HEK293T (cell line): Measurements from ENCODE around the gene GMCL1.

Source experiments
- CTCF ChIA-PET: fragments of 350-600 bp; formaldehyde crosslinking; extraction: SDS; loops from one replicate; lab custom pipeline; 2021; ENCODE audit warnings: antibody characterized with exemption, inconsistent platforms; lab: Yijun Ruan, JAX
- POLR2A ChIA-PET: fragments of 350-600 bp; formaldehyde crosslinking; extraction: SDS; loops from one replicate; lab custom pipeline; 2020; ENCODE audit warnings: antibody characterized with exemption, inconsistent platforms; lab: Yijun Ruan, JAX
- DNase-seq: peaks from one replicate; pipeline ENCODE4 v3.0.0; 2012; ENCODE audit warnings: mixed read lengths; ENCODE audit errors: extremely low spot score
- ARNT ChIP-seq: fragments of 450-650 bp; IDR thresholded peaks from 2 replicates; pipeline ENCODE4 v1.6.1; 2017; ENCODE audit warnings: mild to moderate bottlenecking
- BHLHE40 ChIP-seq: fragments of 450-650 bp; IDR thresholded peaks from 2 replicates; pipeline ENCODE4 v1.6.1; 2016; ENCODE audit warnings: mild to moderate bottlenecking, moderate library complexity, borderline replicate concordance
- CTBP1 ChIP-seq: fragments of 450-650 bp; IDR thresholded peaks from 2 replicates; pipeline ENCODE4 v1.6.1; 2016; ENCODE audit warnings: borderline replicate concordance
- ELF4 ChIP-seq: fragments of 450-650 bp; IDR thresholded peaks from 2 replicates; pipeline ENCODE4 v1.6.1; 2017; ENCODE audit warnings: antibody characterized with exemption
- FOXA1 ChIP-seq: fragments of 450-650 bp; IDR thresholded peaks from 2 replicates; pipeline ENCODE4 v1.6.1; 2016; ENCODE audit warnings: mild to moderate bottlenecking
- FOXK2 ChIP-seq: fragments of 450-650 bp; IDR thresholded peaks from 2 replicates; pipeline ENCODE4 v1.6.1; 2016; ENCODE audit warnings: mild to moderate bottlenecking
- FOXM1 ChIP-seq: fragments of 450-650 bp; IDR thresholded peaks from 2 replicates; pipeline ENCODE4 v1.6.1; 2017; ENCODE audit warnings: mild to moderate bottlenecking, borderline replicate concordance
- HDGF ChIP-seq: fragments of 450-650 bp; IDR thresholded peaks from 2 replicates; pipeline ENCODE4 v1.6.1; 2017; ENCODE audit warnings: antibody characterized with exemption, borderline replicate concordance
- L3MBTL2 ChIP-seq: fragments of 450-650 bp; conservative IDR thresholded peaks from 2 replicates; pipeline ENCODE4 v1.6.1; 2016; ENCODE audit warnings: mild to moderate bottlenecking
- LEF1 ChIP-seq: fragments of 450-650 bp; IDR thresholded peaks from 2 replicates; pipeline ENCODE4 v1.6.1; 2017; ENCODE audit warnings: mild to moderate bottlenecking, borderline replicate concordance
- NFRKB ChIP-seq: fragments of 450-650 bp; IDR thresholded peaks from 2 replicates; pipeline ENCODE4 v1.6.1; 2016; ENCODE audit warnings: mild to moderate bottlenecking, moderate library complexity
- PKNOX1 ChIP-seq: fragments of 450-650 bp; IDR thresholded peaks from 2 replicates; pipeline ENCODE4 v1.6.1; 2016
- SP1 ChIP-seq: fragments of 450-650 bp; IDR thresholded peaks from 2 replicates; pipeline ENCODE4 v1.6.1; 2017
- SUZ12 ChIP-seq: fragments of 450-650 bp; IDR thresholded peaks from 2 replicates; pipeline ENCODE4 v1.6.1; 2016; ENCODE audit warnings: mild to moderate bottlenecking
- TARDBP ChIP-seq: fragments of 450-650 bp; IDR thresholded peaks from 2 replicates; pipeline ENCODE4 v1.6.1; 2016
- ZNF384 ChIP-seq: fragments of 450-650 bp; IDR thresholded peaks from 2 replicates; pipeline ENCODE4 v1.6.1; 2016

Gene GMCL1

GRCh38 chr2:69829256-69830044, at the start of gene GMCL1:
TSS of gene GMCL1 (plus strand) at chr2:69829660. CDS start at chr2:69829893, 233 bp downstream.
- DNase-seq, result peak; percentile 95
- ChIA-PET POLR2A (interaction anchor here (0.7 to 1.2 kb wide), 6 partner anchors 39 to 464 kb away, joined by 3 to 6 read pairs (median 3); partner anchors contain the start of genes ANXA4, MXD1, NFU1 and SNRNP27), CTCF (no interaction called here)
- TF ChIP-seq SP1 (no peak), L3MBTL2 (peak; percentile 95), HDGF (no peak), BHLHE40 (no peak), LEF1 (no peak), PKNOX1 (no peak)

GRCh38 chr2:69780921-69781320, 48.5 kb upstream of the GMCL1 start:
- POLR2A ChIA-PET, result no interaction called here
- DNase-seq, result no peak
- TF ChIP-seq PKNOX1, result no peak
- TF ChIP-seq FOXM1, result no peak
- TF ChIP-seq TARDBP, result no peak
- no peak for TF ChIP-seq FOXA1
- no peak for TF ChIP-seq ELF4
- no peak for TF ChIP-seq L3MBTL2
- no peak for TF ChIP-seq HDGF
- TF ChIP-seq SP1, result no peak
- TF ChIP-seq ZNF384, result no peak
- TF ChIP-seq BHLHE40, result no peak
- TF ChIP-seq FOXK2, result no peak
- no peak for TF ChIP-seq CTBP1
- no peak for TF ChIP-seq LEF1
- no peak for TF ChIP-seq NFRKB
- TF ChIP-seq ARNT, result no peak
- TF ChIP-seq SUZ12, result no peak
- CTCF ChIA-PET, result interaction anchor here (1.5 kb wide), 1 partner anchor 56 kb away, joined by 4 read pairs; no protein-coding TSS in a partner anchor

GRCh38 chr2:69781321-69782248, 47.9 kb upstream of the GMCL1 start:
- POLR2A ChIA-PET, result interaction anchor here (1.2 kb wide), 1 partner anchor 41 kb away, joined by 3 read pairs; no protein-coding TSS in a partner anchor
- no peak for TF ChIP-seq ARNT
- TF ChIP-seq PKNOX1, result no peak
- TF ChIP-seq FOXM1, result no peak
- no peak for TF ChIP-seq ZNF384
- TF ChIP-seq CTBP1, result no peak
- TF ChIP-seq FOXA1, result no peak
- TF ChIP-seq HDGF, result no peak
- no peak for TF ChIP-seq LEF1
- TF ChIP-seq SUZ12, result no peak
- TF ChIP-seq TARDBP, result no peak
- no peak for TF ChIP-seq NFRKB
- TF ChIP-seq ELF4, result no peak
- no peak for TF ChIP-seq L3MBTL2
- no peak for TF ChIP-seq SP1
- TF ChIP-seq BHLHE40, result no peak
- TF ChIP-seq FOXK2, result no peak
- no peak for DNase-seq
- CTCF ChIA-PET, result interaction anchor here (0.9 to 1.5 kb wide), 2 partner anchors 12 to 57 kb away, joined by 4 read pairs; no protein-coding TSS in a partner anchor

- CTCF ChIA-PET, result no interaction called here
- POLR2A ChIA-PET, result no interaction called here
- no peak for TF ChIP-seq PKNOX1
- no peak for TF ChIP-seq BHLHE40
- no peak for TF ChIP-seq L3MBTL2
- no peak for TF ChIP-seq ZNF384
- no peak for TF ChIP-seq SUZ12
- TF ChIP-seq FOXK2, result no peak
- no peak for TF ChIP-seq HDGF
- TF ChIP-seq SP1, result no peak
- TF ChIP-seq FOXM1, result no peak
- TF ChIP-seq TARDBP, result no peak
- no peak for TF ChIP-seq FOXA1
- TF ChIP-seq NFRKB, result no peak
- DNase-seq, result no peak
Measured at GRCh38 chr2:69784228-69784627, 45.2 kb upstream of the GMCL1 start.

GRCh38 chr2:69785358-69785757, 44.1 kb upstream of the GMCL1 start:
- ChIA-PET POLR2A (interaction anchor here (1.0 kb wide), 1 partner anchor 13 kb away, joined by 3 read pairs; no protein-coding TSS in a partner anchor), CTCF (interaction anchor here (0.6 kb wide), 1 partner anchor 517 kb away, joined by 4 read pairs; no protein-coding TSS in a partner anchor)
- no peak for DNase-seq
- TF ChIP-seq ARNT, result no peak
- TF ChIP-seq LEF1, result no peak
- no peak for TF ChIP-seq HDGF
- TF ChIP-seq SUZ12, result no peak
- TF ChIP-seq NFRKB, result no peak
- TF ChIP-seq FOXM1, result no peak
- no peak for TF ChIP-seq PKNOX1
